HUES48 (cell line): ENCODE data around the gene SOX5.

ENCODE experiments used
- H3K27ac ChIP-seq: one replicate; pipeline ENCODE4 v1.7.0; 2013; ENCODE audit warnings: low read depth, low read length, inconsistent platforms
- H3K27me3 ChIP-seq: 2 replicates; pipeline ENCODE4 v1.6.1; 2013; ENCODE audit warnings: mild to moderate bottlenecking, low read length; ENCODE audit not compliant: control insufficient read depth, insufficient read depth
- H3K36me3 ChIP-seq: 2 replicates; pipeline ENCODE4 v1.6.1; 2013; ENCODE audit warnings: low read length; ENCODE audit not compliant: control insufficient read depth, insufficient read depth
- H3K4me1 ChIP-seq: 2 replicates; pipeline ENCODE4 v1.6.1; 2013; ENCODE audit warnings: mild to moderate bottlenecking, low read length; ENCODE audit not compliant: control insufficient read depth, insufficient read depth
- H3K4me3 ChIP-seq: 2 replicates; pipeline ENCODE4 v1.5.1; 2013; ENCODE audit warnings: mild to moderate bottlenecking, low read depth, low read length
- H3K9ac ChIP-seq: 2 replicates; pipeline ENCODE4 v1.6.1; 2013; ENCODE audit warnings: mild to moderate bottlenecking, low read depth, low read length, moderate library complexity
- H3K9me3 ChIP-seq: 2 replicates; pipeline ENCODE4 v1.6.1; 2013; ENCODE audit warnings: low read length; ENCODE audit not compliant: control insufficient read depth, insufficient read depth

The SOX5 gene

GRCh38 chr12:23949348-23950209, at the start of gene SOX5:
TSS of gene SOX5 (minus strand) at chr12:23949670. CDS start at chr12:23949601, 69 bp downstream.
- Histone ChIP-seq H3K27me3 (peaks cover 28% of the 10 kb centered on the region), H3K36me3 (no peaks in the 10 kb centered on the region), H3K4me1 (peaks cover 14% of the 10 kb centered on the region), H3K9ac (no peak within 1 kb of the TSS), H3K9me3 (no peaks in the 10 kb centered on the region), H3K27ac (no peak within 1 kb of the TSS), H3K4me3 (peak within 1 kb of the TSS; percentile 64)

- no peaks in the 10 kb centered on the region for H3K9me3 ChIP-seq
- no peaks in the 10 kb centered on the region for H3K27me3 ChIP-seq
- no peaks in the 10 kb centered on the region for H3K4me1 ChIP-seq
These were observed 37.6 kb upstream of the SOX5 start for GRCh38 chr12:23987046-23987445.

GRCh38 chr12:23980826-23981225, 31.4 kb upstream of the SOX5 start:
- Histone ChIP-seq H3K9ac (no peak overlapping the region), H3K4me1 (no peaks in the 10 kb centered on the region), H3K27ac (no peak overlapping the region), H3K36me3 (no peaks in the 10 kb centered on the region), H3K4me3 (no peak overlapping the region), H3K9me3 (no peaks in the 10 kb centered on the region), H3K27me3 (no peaks in the 10 kb centered on the region)

More at GRCh38 chr12:23987046-23987445, 37.6 kb upstream of the SOX5 start:
- Histone ChIP-seq H3K4me3 (no peak overlapping the region), H3K9ac (no peak overlapping the region), H3K36me3 (no peaks in the 10 kb centered on the region), H3K27ac (no peak overlapping the region)

- no peak overlapping the region for H3K4me3 ChIP-seq
- no peak overlapping the region for H3K27ac ChIP-seq
- H3K9me3 ChIP-seq: no peaks in the 10 kb centered on the region
- H3K9ac ChIP-seq: no peak overlapping the region
- no peaks in the 10 kb centered on the region for H3K4me1 ChIP-seq
- no peaks in the 10 kb centered on the region for H3K27me3 ChIP-seq
- no peaks in the 10 kb centered on the region for H3K36me3 ChIP-seq
These were observed 15.3 kb upstream of the SOX5 start for GRCh38 chr12:23964812-23965211.

GRCh38 chr12:23959826-23960225, 10.4 kb upstream of the SOX5 start:
- Histone ChIP-seq H3K9me3 (no peaks in the 10 kb centered on the region), H3K4me3 (no peak overlapping the region)

GRCh38 chr12:23954332-23954731, 4.9 kb upstream of the SOX5 start:
- Histone ChIP-seq H3K4me3 (no peak overlapping the region), H3K9me3 (no peaks in the 10 kb centered on the region), H3K9ac (no peak overlapping the region), H3K27ac (no peak overlapping the region), H3K36me3 (no peaks in the 10 kb centered on the region), H3K4me1 (peaks cover 7% of the 10 kb centered on the region), H3K27me3 (peaks cover 16% of the 10 kb centered on the region)

More at GRCh38 chr12:23959826-23960225, 10.4 kb upstream of the SOX5 start:
- no peaks in the 10 kb centered on the region for H3K36me3 ChIP-seq
- no peaks in the 10 kb centered on the region for H3K4me1 ChIP-seq
- no peak overlapping the region for H3K9ac ChIP-seq
- no peaks in the 10 kb centered on the region for H3K27me3 ChIP-seq
- no peak overlapping the region for H3K27ac ChIP-seq

- H3K36me3 ChIP-seq: no peaks in the 10 kb centered on the region
- H3K27ac ChIP-seq: no peak overlapping the region
- H3K9me3 ChIP-seq: no peaks in the 10 kb centered on the region
- H3K27me3 ChIP-seq: peaks cover 28% of the 10 kb centered on the region
- H3K9ac ChIP-seq: no peak overlapping the region
- no peak overlapping the region for H3K4me3 ChIP-seq
- H3K4me1 ChIP-seq: peaks cover 14% of the 10 kb centered on the region
These were observed 2.6 kb upstream of the SOX5 start for GRCh38 chr12:23952071-23952470.

GRCh38 chr12:23950775-23951451, 1.4 kb upstream of the SOX5 start:
- Histone ChIP-seq H3K27me3 (peaks cover 28% of the 10 kb centered on the region), H3K27ac (no peak overlapping the region), H3K4me1 (peaks cover 14% of the 10 kb centered on the region), H3K9me3 (no peaks in the 10 kb centered on the region), H3K4me3 (peak overlapping the region; percentile 64), H3K9ac (no peak overlapping the region), H3K36me3 (no peaks in the 10 kb centered on the region)

GRCh38 chr12:23950210-23950774, 822 bp upstream of the SOX5 start:
- Histone ChIP-seq H3K27ac (no peak overlapping the region), H3K9me3 (no peaks in the 10 kb centered on the region), H3K36me3 (no peaks in the 10 kb centered on the region), H3K27me3 (peaks cover 28% of the 10 kb centered on the region), H3K4me1 (peaks cover 14% of the 10 kb centered on the region), H3K9ac (no peak overlapping the region), H3K4me3 (peak overlapping the region; percentile 64)

GRCh38 chr12:23948291-23948690, 1.2 kb downstream of the SOX5 start:
- Histone ChIP-seq H3K9ac (no peak overlapping the region), H3K36me3 (no peaks in the 10 kb centered on the region), H3K9me3 (no peaks in the 10 kb centered on the region), H3K4me3 (no peak overlapping the region; the same call in 1 of the 2 replicates), H3K27ac (no peak overlapping the region), H3K4me1 (peaks cover 14% of the 10 kb centered on the region), H3K27me3 (peaks cover 28% of the 10 kb centered on the region)

GRCh38 chr12:23947395-23947794, 2.1 kb downstream of the SOX5 start:
- H3K9ac ChIP-seq: no peak overlapping the region
- peaks cover 28% of the 10 kb centered on the region for H3K27me3 ChIP-seq
- H3K4me3 ChIP-seq: no peak overlapping the region
- no peaks in the 10 kb centered on the region for H3K9me3 ChIP-seq
- H3K36me3 ChIP-seq: no peaks in the 10 kb centered on the region
- H3K27ac ChIP-seq: no peak overlapping the region
- peaks cover 14% of the 10 kb centered on the region for H3K4me1 ChIP-seq
